ENCODE data around the gene IL22RA1.

The IL22RA1 gene

GRCh38 chr1:24121406-24121805, 21.5 kb downstream of the IL22RA1 start:
- no peak for TF ChIP-seq FOXP2 (optimal IDR thresholded peaks at IDR 0.05; ENCODE audit: borderline replicate concordance, extremely low read depth, extremely low read length, insufficient read depth)
- no peak for TF ChIP-seq REST (IDR thresholded peaks at IDR 0.05; ENCODE audit: insufficient read depth in 1 of 2, low read depth in 2 of 2, low read length in 2 of 2)
- TF ChIP-seq TAF1 (IDR thresholded peaks at IDR 0.05; ENCODE audit: borderline replicate concordance, insufficient read depth, low read length), result no peak
- TF ChIP-seq POLR2AphosphoS5 (IDR thresholded peaks at IDR 0.05; ENCODE audit: low read depth, low read length), result no peak
- no peak for TF ChIP-seq SIN3A (IDR thresholded peaks at IDR 0.05; ENCODE audit: borderline replicate concordance, insufficient read depth, low read length)

- TF ChIP-seq FOXP2 (optimal IDR thresholded peaks at IDR 0.05; ENCODE audit: borderline replicate concordance, extremely low read depth, extremely low read length, insufficient read depth) (no peak), POLR2AphosphoS5 (IDR thresholded peaks at IDR 0.05; ENCODE audit: low read depth, low read length) (no peak), TAF1 (IDR thresholded peaks at IDR 0.05; ENCODE audit: borderline replicate concordance, insufficient read depth, low read length) (no peak), REST (IDR thresholded peaks at IDR 0.05; ENCODE audit: insufficient read depth in 1 of 2, low read depth in 2 of 2, low read length in 2 of 2) (no peak), SIN3A (IDR thresholded peaks at IDR 0.05; ENCODE audit: borderline replicate concordance, insufficient read depth, low read length) (no peak)
Measured at GRCh38 chr1:24120965-24121364, 22.0 kb downstream of the IL22RA1 start.

- TF ChIP-seq SIN3A (IDR thresholded peaks at IDR 0.05; ENCODE audit: borderline replicate concordance, insufficient read depth, low read length), result no peak
Measured at GRCh38 chr1:24119859-24120756, 22.8 kb downstream of the IL22RA1 start.

GRCh38 chr1:24119489-24119858, 23.5 kb downstream of the IL22RA1 start:
- no peak for TF ChIP-seq TAF1 (IDR thresholded peaks at IDR 0.05; ENCODE audit: borderline replicate concordance, insufficient read depth, low read length)
- TF ChIP-seq SIN3A (IDR thresholded peaks at IDR 0.05; ENCODE audit: borderline replicate concordance, insufficient read depth, low read length), result no peak
- TF ChIP-seq FOXP2 (optimal IDR thresholded peaks at IDR 0.05; ENCODE audit: borderline replicate concordance, extremely low read depth, extremely low read length, insufficient read depth), result no peak
- no peak for TF ChIP-seq REST (IDR thresholded peaks at IDR 0.05; ENCODE audit: insufficient read depth in 1 of 2, low read depth in 2 of 2, low read length in 2 of 2)
- TF ChIP-seq POLR2AphosphoS5 (IDR thresholded peaks at IDR 0.05; ENCODE audit: low read depth, low read length), result no peak

- TF ChIP-seq TAF1 (IDR thresholded peaks at IDR 0.05; ENCODE audit: borderline replicate concordance, insufficient read depth, low read length) (no peak), REST (IDR thresholded peaks at IDR 0.05; ENCODE audit: insufficient read depth in 1 of 2, low read depth in 2 of 2, low read length in 2 of 2) (no peak), FOXP2 (optimal IDR thresholded peaks at IDR 0.05; ENCODE audit: borderline replicate concordance, extremely low read depth, extremely low read length, insufficient read depth) (no peak), POLR2AphosphoS5 (IDR thresholded peaks at IDR 0.05; ENCODE audit: low read depth, low read length) (no peak), SIN3A (IDR thresholded peaks at IDR 0.05; ENCODE audit: borderline replicate concordance, insufficient read depth, low read length) (no peak)
Measured at GRCh38 chr1:24118410-24119242, 24.3 kb downstream of the IL22RA1 start.

Data from PFSK-1 (cell line).